ENCODE measurements around the gene OAT.

OAT gene

GRCh38 chr10:124347956-124348355, 70.8 kb downstream of the OAT start:
- peak; percentile 11 to 54 for DNase-seq
- Histone ChIP-seq H3K9me3 (no peaks in the 10 kb centered on the region), H3K27me3 (no peaks in the 10 kb centered on the region), H3K4me1 (peaks cover 0 to 8% (median 3%) of the 10 kb centered on the region in 4 donors), H3K36me3 (no peaks in the 10 kb centered on the region), H3K27ac (no peak overlapping the region), H3K4me3 (no peak overlapping the region)
- intact Hi-C loops (cut with DNase I; ENCODE audit: low total_unique reads): no loop called here
- no peak for TF ChIP-seq CTCF (IDR thresholded peaks at IDR 0.05)

All from tibial artery (tissue), 4 donors.